ENCODE data around the gene RPS18. TPM values are rescaled to one million over a fixed set of nuclear protein-coding genes. Genes with fewer than 3 reads are reported as not detected.

Gene RPS18
- total and polyA plus RNA-seq, 9 of the 15 experiments (the other 6 are each of a cell fraction or from before 2014, with no cell fraction given), result 5,023 to 17,516 (median 8,131) TPM

GRCh38 chr6:33299237-33299944, 27.5 kb downstream of the RPS18 start (continued):
- TF ChIP-seq ARID1B (IDR thresholded peaks at IDR 0.05) (peak; percentile 62), SRSF1 (IDR thresholded peaks at IDR 0.05; ENCODE audit: low read depth, low read length) (no peak), TCF7L2 (IDR thresholded peaks at IDR 0.05; ENCODE audit: low read depth, low read length) (no peak), THAP7 (CRISPR knock-in tag; IDR thresholded peaks at IDR 0.05) (0 out of 2 replicates have a peak, but pooled peaks have one; percentile 22), ZNF444 (CRISPR knock-in tag; IDR thresholded peaks at IDR 0.05) (no peak), DDX20 (tag; IDR thresholded peaks at IDR 0.05; ENCODE audit: low read depth) (no peak), REST (IDR thresholded peaks at IDR 0.05; ENCODE audit: borderline replicate concordance) (peak; percentile 62), REST (CRISPR knock-in tag; IDR thresholded peaks at IDR 0.05; ENCODE audit: low read depth) (peak; percentile 68), JUND (IDR thresholded peaks at IDR 0.05; ENCODE audit: borderline replicate concordance, low read depth, low read length) (peak; percentile 54), JUND (tag; IDR thresholded peaks at IDR 0.05; ENCODE audit: borderline replicate concordance, low read depth, low read length) (peak; percentile 57; the same call in 2 of the 3 replicates), RBM14 (IDR thresholded peaks at IDR 0.05; ENCODE audit: borderline replicate concordance, insufficient read depth, low read depth, low read length) (0 out of 2 replicates have a peak, but pooled peaks have one; percentile 38), ZNF347 (CRISPR knock-in tag; IDR thresholded peaks at IDR 0.05; ENCODE audit: low read depth) (0 out of 2 replicates have a peak, but pooled peaks have one; percentile 15), DLX4 (CRISPR knock-in tag; IDR thresholded peaks at IDR 0.05) (no peak), ZNF277 (CRISPR knock-in tag; IDR thresholded peaks at IDR 0.05; ENCODE audit: borderline replicate concordance) (no peak), MEF2D (tag; conservative IDR thresholded peaks at IDR 0.05; ENCODE audit: low read depth) (peak; percentile 15; the same call in 1 of the 2 replicates), ZNF232 (CRISPR knock-in tag; IDR thresholded peaks at IDR 0.05) (0 out of 2 replicates have a peak, but pooled peaks have one; percentile 13), FOXP1 (CRISPR knock-in tag; IDR thresholded peaks at IDR 0.05) (peak; percentile 90)

All from K562 (cell line).